Neural cell (in vitro differentiated cells): Measurements from ENCODE around the gene PGBD1. TPM values are rescaled to one million over a fixed set of nuclear protein-coding genes. Genes with fewer than 3 reads are reported as not detected.

ENCODE experiments used
- H2AFZ ChIP-seq: fragments of 200-600, 300-800 bp; sonication (generic), shearing (Covaris generic); 2 replicates; pipeline ENCODE4 v1.6.0; 2014; ENCODE audit warnings: low read depth, mild to moderate bottlenecking, antibody characterized with exemption, low read length, moderate library complexity
- H3F3A ChIP-seq: fragments of 200-600 bp; shearing (Covaris generic); 2 replicates; pipeline ENCODE4 v1.6.1; 2016; ENCODE audit warnings: mild to moderate bottlenecking, moderate library complexity, mixed read lengths, antibody characterized with exemption, low read length; ENCODE audit not compliant: insufficient read depth, poor library complexity, severe bottlenecking
- H3K27ac ChIP-seq: fragments of 200-600, 300-800 bp; sonication (generic), shearing (Covaris generic); 2 replicates; pipeline ENCODE4 v1.5.1; 2014; ENCODE audit warnings: mild to moderate bottlenecking, low read length, moderate library complexity
- H3K27me3 ChIP-seq: fragments of 300-800, 200-600 bp; sonication (generic), shearing (Covaris generic); 2 replicates; pipeline ENCODE4 v1.6.0; 2014; ENCODE audit warnings: mild to moderate bottlenecking, low read depth, low read length, moderate library complexity; ENCODE audit not compliant: insufficient read depth
- H3K36me3 ChIP-seq: fragments of 300-800, 200-600 bp; sonication (generic), shearing (Covaris generic); 2 replicates; pipeline ENCODE4 v1.5.1; 2014; ENCODE audit warnings: mild to moderate bottlenecking, antibody characterized with exemption, low read length, moderate library complexity; ENCODE audit not compliant: insufficient read depth
- H3K4me2 ChIP-seq: fragments of 300-800, 200-600 bp; sonication (generic), shearing (Covaris generic); 2 replicates; pipeline ENCODE4 v1.6.0; 2014; ENCODE audit warnings: mild to moderate bottlenecking, low read length
- H3K4me3 ChIP-seq: fragments of 300-800, 200-600 bp; sonication (generic), shearing (Covaris generic); 2 replicates; pipeline ENCODE4 v1.5.1; 2014; ENCODE audit warnings: mild to moderate bottlenecking, low read length, moderate library complexity
- H3K79me2 ChIP-seq: fragments of 200-600 bp; shearing (Covaris generic); replicated peaks from 2 replicates; pipeline ENCODE4 v1.6.0; 2014; ENCODE audit warnings: mild to moderate bottlenecking, low read length, moderate library complexity; ENCODE audit not compliant: insufficient read depth
- H3K9ac ChIP-seq: fragments of 300-800, 200-600 bp; sonication (generic), shearing (Covaris generic); 2 replicates; pipeline ENCODE4 v1.6.1; 2016; ENCODE audit warnings: mild to moderate bottlenecking, low read length, mixed read lengths
- H3K9me2 ChIP-seq: fragments of 200-600 bp; shearing (Covaris generic); 2 replicates; pipeline ENCODE4 v1.6.1; 2016; ENCODE audit warnings: mild to moderate bottlenecking, low read length, mixed read lengths; ENCODE audit not compliant: insufficient read depth
- H3K9me3 ChIP-seq: fragments of 200-600, 300-800 bp; sonication (generic), shearing (Covaris generic); 2 replicates; pipeline ENCODE4 v1.6.1; 2016; ENCODE audit warnings: mild to moderate bottlenecking, mixed run types, low read length, moderate library complexity, mixed read lengths
- H4K20me1 ChIP-seq: fragments of 200-600 bp; shearing (Covaris generic); 2 replicates; pipeline ENCODE4 v1.6.1; 2016; ENCODE audit warnings: mild to moderate bottlenecking, mixed run types; ENCODE audit not compliant: insufficient read depth
- EP300 ChIP-seq: fragments of 450-650 bp; conservative IDR thresholded peaks from 2 replicates; pipeline ENCODE4 v1.6.1; 2014; ENCODE audit warnings: antibody characterized with exemption, mild to moderate bottlenecking, moderate library complexity; ENCODE audit not compliant: poor library complexity, severe bottlenecking
- EZH2 ChIP-seq: fragments of 200-600, 300-800 bp; shearing (Covaris generic), sonication (generic); IDR thresholded peaks from 2 replicates; pipeline ENCODE4 v1.6.1; 2014; ENCODE audit warnings: antibody characterized with exemption, low read length, borderline replicate concordance, mild to moderate bottlenecking; ENCODE audit not compliant: insufficient read depth, poor library complexity, severe bottlenecking
- MXI1 ChIP-seq: fragments of 450-650 bp; conservative IDR thresholded peaks from 2 replicates; pipeline ENCODE4 v1.6.1; 2014; ENCODE audit warnings: antibody characterized with exemption, mild to moderate bottlenecking; ENCODE audit not compliant: poor library complexity, severe bottlenecking
- POLR2AphosphoS5 ChIP-seq: IDR thresholded peaks from 2 replicates; pipeline ENCODE4 v1.6.1; 2012
- RAD21 ChIP-seq: fragments of 450-650 bp; conservative IDR thresholded peaks from 2 replicates; pipeline ENCODE4 v1.6.1; 2014; ENCODE audit warnings: antibody characterized with exemption, mild to moderate bottlenecking, moderate library complexity
- SMC3 ChIP-seq: fragments of 450-650 bp; conservative IDR thresholded peaks from 2 replicates; pipeline ENCODE4 v1.6.1; 2014; ENCODE audit warnings: antibody characterized with exemption, mild to moderate bottlenecking, moderate library complexity; ENCODE audit not compliant: poor library complexity
- TAF1 ChIP-seq: IDR thresholded peaks from 2 replicates; pipeline ENCODE4 v1.6.1; 2012; ENCODE audit warnings: low read depth
- polyA plus RNA-seq: library from polyadenylated mRNA; depleted of rRNA; stranded (reverse); fragments of >200 nt; gene quantifications from 2 replicates; pipeline ENCODE4 v1.2.3, GENCODE V29; 2014
- TF ChIP-seq, protein P1 (sequence below): IDR thresholded peaks from 2 replicates; pipeline ENCODE4 v1.6.1; 2012; ENCODE audit warnings: borderline replicate concordance
- TF ChIP-seq, protein P2 (sequence below): fragments of 450-650 bp; IDR thresholded peaks from 2 replicates; pipeline ENCODE4 v1.5.1; 2014; ENCODE audit warnings: antibody characterized with exemption, mild to moderate bottlenecking, moderate library complexity; ENCODE audit not compliant: poor library complexity, severe bottlenecking

Gene PGBD1
- polyA plus RNA-seq, 1 donor from 2014 or later = 32.3 TPM

DNA sequence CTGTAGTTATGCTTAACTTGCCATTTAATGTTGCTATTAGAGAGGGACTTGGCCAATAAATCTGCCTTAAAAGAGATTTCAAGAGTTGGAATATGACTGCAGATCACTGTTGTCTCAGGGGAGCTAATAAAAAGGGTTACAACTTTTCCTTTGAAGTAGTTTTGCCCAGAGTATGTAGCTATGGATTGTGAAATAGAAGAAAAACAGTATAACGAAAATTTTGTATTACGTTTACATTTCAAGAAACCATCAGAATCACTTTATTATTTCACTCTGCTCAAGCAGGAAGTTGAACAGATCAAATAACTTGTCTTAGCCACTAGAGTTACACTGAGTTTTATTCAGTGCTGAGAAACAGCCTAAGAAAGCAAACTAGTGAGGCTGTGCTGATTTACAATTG, 17.4 kb upstream of the PGBD1 start:
- Histone ChIP-seq H3K4me3 (no peak overlapping the region), H3K27ac (no peak overlapping the region), H3K9me2 (no peaks in the 10 kb centered on the region), H4K20me1 (no peaks in the 10 kb centered on the region), H3K9me3 (no peaks in the 10 kb centered on the region), H2AFZ (no peak overlapping the region), H3K27me3 (no peaks in the 10 kb centered on the region), H3K9ac (no peak overlapping the region), H3K36me3 (no peaks in the 10 kb centered on the region), H3K4me2 (no peak overlapping the region), H3K79me2 (peaks cover 13% of the 10 kb centered on the region), H3F3A (no peaks in the 10 kb centered on the region)
- TF ChIP-seq, protein P1, sequence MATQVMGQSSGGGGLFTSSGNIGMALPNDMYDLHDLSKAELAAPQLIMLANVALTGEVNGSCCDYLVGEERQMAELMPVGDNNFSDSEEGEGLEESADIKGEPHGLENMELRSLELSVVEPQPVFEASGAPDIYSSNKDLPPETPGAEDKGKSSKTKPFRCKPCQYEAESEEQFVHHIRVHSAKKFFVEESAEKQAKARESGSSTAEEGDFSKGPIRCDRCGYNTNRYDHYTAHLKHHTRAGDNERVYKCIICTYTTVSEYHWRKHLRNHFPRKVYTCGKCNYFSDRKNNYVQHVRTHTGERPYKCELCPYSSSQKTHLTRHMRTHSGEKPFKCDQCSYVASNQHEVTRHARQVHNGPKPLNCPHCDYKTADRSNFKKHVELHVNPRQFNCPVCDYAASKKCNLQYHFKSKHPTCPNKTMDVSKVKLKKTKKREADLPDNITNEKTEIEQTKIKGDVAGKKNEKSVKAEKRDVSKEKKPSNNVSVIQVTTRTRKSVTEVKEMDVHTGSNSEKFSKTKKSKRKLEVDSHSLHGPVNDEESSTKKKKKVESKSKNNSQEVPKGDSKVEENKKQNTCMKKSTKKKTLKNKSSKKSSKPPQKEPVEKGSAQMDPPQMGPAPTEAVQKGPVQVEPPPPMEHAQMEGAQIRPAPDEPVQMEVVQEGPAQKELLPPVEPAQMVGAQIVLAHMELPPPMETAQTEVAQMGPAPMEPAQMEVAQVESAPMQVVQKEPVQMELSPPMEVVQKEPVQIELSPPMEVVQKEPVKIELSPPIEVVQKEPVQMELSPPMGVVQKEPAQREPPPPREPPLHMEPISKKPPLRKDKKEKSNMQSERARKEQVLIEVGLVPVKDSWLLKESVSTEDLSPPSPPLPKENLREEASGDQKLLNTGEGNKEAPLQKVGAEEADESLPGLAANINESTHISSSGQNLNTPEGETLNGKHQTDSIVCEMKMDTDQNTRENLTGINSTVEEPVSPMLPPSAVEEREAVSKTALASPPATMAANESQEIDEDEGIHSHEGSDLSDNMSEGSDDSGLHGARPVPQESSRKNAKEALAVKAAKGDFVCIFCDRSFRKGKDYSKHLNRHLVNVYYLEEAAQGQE = no peak

DNA sequence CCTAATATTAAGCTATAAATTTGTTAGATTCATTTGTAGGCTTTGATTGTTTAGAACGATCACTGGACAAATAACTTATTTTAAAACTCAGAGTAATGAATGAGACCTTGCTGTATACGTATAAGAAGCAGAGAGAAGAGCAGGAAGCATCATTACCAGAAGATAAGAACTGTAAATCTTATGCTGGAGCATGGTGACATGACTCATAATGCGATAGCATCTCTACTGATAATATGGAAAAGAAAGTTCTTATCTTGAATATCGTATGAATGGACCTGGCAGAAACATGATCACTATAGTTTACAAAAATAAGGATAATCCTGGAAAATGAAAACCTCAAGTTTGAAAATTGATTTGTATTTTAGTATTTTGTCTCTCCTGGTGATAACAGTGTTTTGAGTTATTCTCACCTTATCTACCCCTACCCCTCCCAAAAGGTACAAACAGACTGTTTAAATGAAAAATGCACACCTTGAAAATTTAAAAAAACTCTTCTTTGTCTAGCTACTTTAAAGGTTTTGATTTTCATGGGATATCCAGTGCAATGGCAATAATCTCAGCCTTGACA, 16.5 kb upstream of the PGBD1 start:
- no peaks in the 10 kb centered on the region for H3K27me3 ChIP-seq
- no peak overlapping the region for H3K9ac ChIP-seq
- no peak for TF ChIP-seq TAF1
- TF ChIP-seq SMC3 = no peak
- H3K4me2 ChIP-seq = no peak overlapping the region
- H4K20me1 ChIP-seq = no peaks in the 10 kb centered on the region
- no peaks in the 10 kb centered on the region for H3K9me3 ChIP-seq
- no peaks in the 10 kb centered on the region for H3F3A ChIP-seq
- no peaks in the 10 kb centered on the region for H3K9me2 ChIP-seq
- no peak overlapping the region for H2AFZ ChIP-seq
- no peak overlapping the region for H3K27ac ChIP-seq
- H3K79me2 ChIP-seq = peaks cover 23% of the 10 kb centered on the region
- no peak overlapping the region for H3K4me3 ChIP-seq
- no peaks in the 10 kb centered on the region for H3K36me3 ChIP-seq

DNA sequence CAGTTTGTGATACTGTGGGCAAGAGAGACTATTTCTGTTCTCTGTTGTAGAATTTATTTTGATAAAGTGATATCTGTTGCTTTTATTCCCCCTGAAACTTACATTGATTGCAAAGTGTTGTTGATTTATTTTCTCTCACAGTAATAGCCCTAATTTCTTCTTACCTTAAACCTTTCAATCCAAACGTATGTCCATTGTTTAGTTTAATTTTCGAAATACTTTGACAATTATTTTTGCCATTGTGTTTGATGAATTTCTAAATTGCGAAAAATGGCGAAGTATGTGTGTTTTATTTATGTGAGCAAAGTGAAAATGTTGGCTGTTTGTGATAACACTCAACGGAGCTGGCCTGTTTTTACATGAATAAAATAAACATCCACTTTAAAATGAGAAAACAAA, 14.8 kb upstream of the PGBD1 start:
- Histone ChIP-seq H3K9me3 (no peaks in the 10 kb centered on the region), H3F3A (no peaks in the 10 kb centered on the region), H2AFZ (peak overlapping the region; percentile 73), H3K36me3 (no peaks in the 10 kb centered on the region), H3K27me3 (no peaks in the 10 kb centered on the region), H3K4me2 (peak overlapping the region; percentile 90), H4K20me1 (no peaks in the 10 kb centered on the region), H3K27ac (peak overlapping the region; percentile 92), H3K9me2 (no peaks in the 10 kb centered on the region), H3K79me2 (peaks cover 38% of the 10 kb centered on the region), H3K9ac (peak overlapping the region; percentile 96), H3K4me3 (peak overlapping the region; percentile 74)
- TF ChIP-seq TAF1 (no peak), MXI1 (no peak), POLR2AphosphoS5 (no peak), EP300 (no peak), SMC3 (no peak), RAD21 (no peak), EZH2 (no peak)
- TF ChIP-seq, protein P2, sequence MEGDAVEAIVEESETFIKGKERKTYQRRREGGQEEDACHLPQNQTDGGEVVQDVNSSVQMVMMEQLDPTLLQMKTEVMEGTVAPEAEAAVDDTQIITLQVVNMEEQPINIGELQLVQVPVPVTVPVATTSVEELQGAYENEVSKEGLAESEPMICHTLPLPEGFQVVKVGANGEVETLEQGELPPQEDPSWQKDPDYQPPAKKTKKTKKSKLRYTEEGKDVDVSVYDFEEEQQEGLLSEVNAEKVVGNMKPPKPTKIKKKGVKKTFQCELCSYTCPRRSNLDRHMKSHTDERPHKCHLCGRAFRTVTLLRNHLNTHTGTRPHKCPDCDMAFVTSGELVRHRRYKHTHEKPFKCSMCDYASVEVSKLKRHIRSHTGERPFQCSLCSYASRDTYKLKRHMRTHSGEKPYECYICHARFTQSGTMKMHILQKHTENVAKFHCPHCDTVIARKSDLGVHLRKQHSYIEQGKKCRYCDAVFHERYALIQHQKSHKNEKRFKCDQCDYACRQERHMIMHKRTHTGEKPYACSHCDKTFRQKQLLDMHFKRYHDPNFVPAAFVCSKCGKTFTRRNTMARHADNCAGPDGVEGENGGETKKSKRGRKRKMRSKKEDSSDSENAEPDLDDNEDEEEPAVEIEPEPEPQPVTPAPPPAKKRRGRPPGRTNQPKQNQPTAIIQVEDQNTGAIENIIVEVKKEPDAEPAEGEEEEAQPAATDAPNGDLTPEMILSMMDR = no peak
- TF ChIP-seq, protein P1 = no peak
